K562 treated with DMSO at 1 percent for 12 hours (cell line): ENCODE data around the gene SPAG17. TPM values are rescaled to one million over a fixed set of nuclear protein-coding genes. Genes with fewer than 3 reads are reported as not detected.

Source experiments
- total RNA-seq: library from RNA; unstranded; fragments of 300-600 nt; gene quantifications from 2 replicates; pipeline ENCODE4 v1.2.3, GENCODE V29; 2022; ENCODE audit not compliant: insufficient read depth

The SPAG17 gene
- 0.95 TPM in 1 of 2 replicates, not detected in the other for total RNA-seq

DNA sequence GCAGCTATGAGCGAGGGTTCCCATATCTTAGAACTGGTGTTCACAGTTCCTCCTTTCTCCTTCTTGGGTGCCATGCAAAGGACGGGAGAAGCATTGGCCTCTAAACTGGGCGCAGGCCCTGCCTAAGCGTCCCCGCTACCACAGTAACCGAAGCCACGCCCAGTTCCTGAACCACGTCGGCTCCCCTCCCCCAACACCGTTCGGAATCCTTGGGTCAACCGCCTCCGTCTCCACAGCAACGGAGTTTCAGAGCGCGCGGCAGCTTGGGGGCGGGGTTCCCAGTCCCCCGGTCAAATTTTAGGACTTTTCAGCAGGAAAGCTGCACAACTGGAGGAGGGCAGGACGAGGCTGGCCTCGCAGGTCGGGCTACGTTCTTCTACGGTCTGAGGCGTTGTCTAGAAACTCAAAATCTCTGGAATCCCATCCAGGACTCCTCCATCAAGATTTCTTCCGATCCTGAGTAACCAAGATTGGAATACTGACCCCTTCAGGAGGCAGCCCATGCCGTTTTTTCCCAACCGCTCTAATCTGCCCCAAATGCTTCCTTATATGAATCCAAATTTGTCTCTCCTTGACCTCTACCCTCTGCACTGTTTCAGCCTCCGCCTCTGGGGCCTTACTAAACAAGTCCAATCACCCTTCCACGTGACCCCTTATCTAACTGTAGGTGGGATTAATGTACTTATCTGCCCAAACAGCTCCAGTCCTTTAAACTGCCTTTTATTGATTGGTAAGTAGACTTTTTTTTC, at the start of gene SPAG17:
SPAG17 (minus strand) TSS at position 145 of the 749 bp plus-strand sequence; CDS start at position 74, 71 bp downstream.

DNA sequence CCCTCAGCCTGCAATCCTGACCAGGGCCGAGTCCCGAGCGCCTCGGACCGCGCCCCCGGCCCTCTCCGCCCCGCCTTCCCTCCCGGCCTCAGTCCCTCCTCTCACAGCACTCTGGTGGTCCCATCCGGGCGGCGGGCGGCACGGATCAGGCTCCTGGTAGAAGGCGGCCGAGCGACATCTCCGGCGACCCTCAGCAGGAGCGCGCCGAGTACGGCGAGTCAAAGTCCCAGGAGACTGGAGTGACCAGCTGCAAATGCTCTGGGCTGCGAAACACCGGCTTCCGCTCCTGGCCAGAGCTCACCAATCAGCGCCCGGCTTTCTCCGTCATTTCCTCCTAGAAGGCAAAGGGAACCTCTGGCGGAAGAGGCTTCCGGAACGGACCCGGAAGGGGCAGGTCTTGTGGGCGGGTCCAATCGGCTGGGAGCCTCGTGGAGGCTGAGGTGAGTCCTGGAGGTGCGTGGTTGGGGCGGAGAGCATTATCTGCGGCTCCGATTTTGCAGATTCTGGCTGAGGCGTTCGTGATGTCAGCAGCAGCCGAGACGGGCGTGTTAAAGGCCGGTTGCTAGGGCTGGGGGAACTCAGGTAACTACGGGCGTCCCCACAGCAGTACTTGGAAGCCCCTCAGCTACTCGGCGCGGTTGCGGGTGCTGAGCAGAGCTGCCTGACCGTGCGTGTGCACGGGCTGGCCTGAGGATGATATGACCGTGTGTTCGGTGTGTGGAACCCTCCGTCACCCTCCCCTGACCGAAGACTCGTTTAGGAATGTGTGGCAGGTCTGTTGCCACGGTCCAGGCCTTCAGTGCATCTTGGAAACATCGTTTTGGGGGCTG, 255.5 kb downstream of the SPAG17 start, which contains the start of the genes GDAP2 and WDR3:
GDAP2 (minus strand) TSS at position 279 of the 830 bp plus-strand sequence. CDS start 9,264 bp downstream, outside the sequence.
WDR3 (plus strand) TSS at position 397 of the 830 bp plus-strand sequence. CDS start 3,581 bp downstream, outside the sequence.

